ENCODE data around the gene PHB1.

The PHB1 gene

GRCh38 chr17:49361129-49361901, 53.4 kb downstream of the PHB1 start:
- intact Hi-C loops (cut with DNase I), result no loop called here
- DNase-seq, result peak; percentile 21 to 89 (median 47)

GRCh38 chr17:49360796-49361128, 53.9 kb downstream of the PHB1 start:
- intact Hi-C loops (cut with DNase I), result no loop called here

GRCh38 chr17:49359990-49360795, 54.5 kb downstream of the PHB1 start:
- intact Hi-C loops (cut with DNase I), result loop anchor here (5.0 kb wide), 1 partner anchor 43 kb away; no protein-coding TSS in a partner anchor
- no peak for DNase-seq

More at GRCh38 chr17:49360796-49361128, 53.9 kb downstream of the PHB1 start:
- DNase-seq, result peak in 3 of 10 donors; percentile 15 to 41 (median 30)

GRCh38 chr17:49358641-49359247, 55.9 kb downstream of the PHB1 start:
- DNase-seq, result no peak
- intact Hi-C loops (cut with DNase I), result loop anchor here (5.0 kb wide), 1 partner anchor 41 kb away; no protein-coding TSS in a partner anchor

GRCh38 chr17:49357516-49357915, 57.2 kb downstream of the PHB1 start:
- DNase-seq, result no peak
- intact Hi-C loops (cut with DNase I), result loop anchor here (5.0 kb wide), 1 partner anchor 40 kb away; no protein-coding TSS in a partner anchor

- no peak for DNase-seq
- intact Hi-C loops (cut with DNase I), result loop anchor here (5.0 kb wide), 1 partner anchor 39 kb away; no protein-coding TSS in a partner anchor
Observed at GRCh38 chr17:49356320-49356719, 58.4 kb downstream of the PHB1 start.
